Measurements from ENCODE around the gene DCAF11.
A peak's percentile ranks its signal among the peaks of the same experiment; 100 is the strongest.

Gene DCAF11

DNA sequence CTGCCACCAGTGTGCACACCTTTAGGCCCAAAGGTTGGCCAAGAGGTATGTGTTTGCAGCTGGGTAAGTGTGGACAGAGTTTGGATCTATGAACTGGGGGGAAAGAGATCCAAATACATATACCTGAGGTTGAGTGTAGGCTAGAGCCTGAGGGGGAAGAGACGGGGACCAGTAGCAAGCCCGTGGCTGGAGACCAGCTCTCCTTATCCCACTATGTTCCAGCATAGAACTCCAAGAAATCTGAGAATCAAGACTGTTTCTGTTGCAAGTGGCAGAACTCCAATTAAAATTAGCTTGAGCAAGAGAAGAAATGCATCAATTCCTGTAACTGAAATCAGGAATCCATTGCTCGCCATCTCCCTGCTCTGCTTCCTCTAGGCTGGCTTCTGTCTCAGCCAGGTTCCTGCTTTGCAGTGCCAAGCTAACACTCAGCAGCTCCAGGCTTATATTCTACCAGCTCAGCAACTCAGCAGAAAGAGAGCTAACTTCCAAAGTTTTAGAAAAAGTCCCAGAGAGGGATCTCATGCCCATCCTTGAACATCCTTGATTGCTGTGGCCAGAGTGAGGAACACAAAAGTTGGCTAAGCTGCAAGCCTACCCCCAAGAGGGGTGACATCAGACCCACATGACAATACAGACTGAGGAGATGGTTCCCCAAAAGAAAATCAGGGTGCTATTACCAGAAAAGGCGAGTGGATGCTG is 21.9 kb upstream of the DCAF11 start:
- TF ChIP-seq, protein P1, sequence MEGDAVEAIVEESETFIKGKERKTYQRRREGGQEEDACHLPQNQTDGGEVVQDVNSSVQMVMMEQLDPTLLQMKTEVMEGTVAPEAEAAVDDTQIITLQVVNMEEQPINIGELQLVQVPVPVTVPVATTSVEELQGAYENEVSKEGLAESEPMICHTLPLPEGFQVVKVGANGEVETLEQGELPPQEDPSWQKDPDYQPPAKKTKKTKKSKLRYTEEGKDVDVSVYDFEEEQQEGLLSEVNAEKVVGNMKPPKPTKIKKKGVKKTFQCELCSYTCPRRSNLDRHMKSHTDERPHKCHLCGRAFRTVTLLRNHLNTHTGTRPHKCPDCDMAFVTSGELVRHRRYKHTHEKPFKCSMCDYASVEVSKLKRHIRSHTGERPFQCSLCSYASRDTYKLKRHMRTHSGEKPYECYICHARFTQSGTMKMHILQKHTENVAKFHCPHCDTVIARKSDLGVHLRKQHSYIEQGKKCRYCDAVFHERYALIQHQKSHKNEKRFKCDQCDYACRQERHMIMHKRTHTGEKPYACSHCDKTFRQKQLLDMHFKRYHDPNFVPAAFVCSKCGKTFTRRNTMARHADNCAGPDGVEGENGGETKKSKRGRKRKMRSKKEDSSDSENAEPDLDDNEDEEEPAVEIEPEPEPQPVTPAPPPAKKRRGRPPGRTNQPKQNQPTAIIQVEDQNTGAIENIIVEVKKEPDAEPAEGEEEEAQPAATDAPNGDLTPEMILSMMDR (IDR thresholded peaks at IDR 0.05; ENCODE audit: insufficient read depth, low read depth, low read length, missing control alignments): no peak
- no peak overlapping the region for H3K4me3 ChIP-seq (ENCODE audit: low read depth, low read length)
- DNase-seq (ENCODE audit: low read depth): no peak

DNA sequence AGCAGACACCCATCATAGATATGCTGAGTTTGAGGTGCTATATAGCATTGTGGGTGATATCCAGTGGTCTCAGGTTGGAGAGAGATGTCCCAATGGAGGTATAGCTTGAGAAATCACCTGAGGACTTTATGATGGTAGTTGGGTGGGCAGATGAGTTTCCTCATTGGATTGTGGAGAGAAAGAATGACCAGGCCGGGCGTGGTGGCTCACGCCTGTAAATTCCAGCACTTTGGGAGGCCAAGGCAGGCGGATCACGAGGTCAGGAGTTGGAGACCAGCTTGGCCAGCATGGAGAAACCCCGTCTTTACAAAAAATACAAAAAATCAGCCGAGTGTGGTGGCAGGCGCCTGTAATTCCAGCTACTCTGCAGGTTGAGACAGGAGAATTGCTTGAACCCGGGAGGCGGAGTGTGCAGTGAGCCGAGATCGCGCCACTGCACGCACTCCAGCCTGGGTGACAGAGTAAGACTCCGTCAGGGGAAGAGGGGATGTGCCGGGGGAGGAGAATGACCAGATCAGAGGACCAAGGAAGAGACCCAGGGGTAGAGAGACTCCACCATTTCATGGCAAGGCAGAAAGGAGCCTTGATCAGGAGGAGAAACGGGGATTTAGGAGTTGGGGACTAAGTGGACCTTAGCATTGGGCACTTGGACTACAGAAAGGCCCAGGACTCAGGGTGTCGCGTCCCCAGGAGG is 21.2 kb upstream of the DCAF11 start:
- H3K4me3 ChIP-seq (ENCODE audit: low read depth, low read length): peak overlapping the region; percentile 75
- DNase-seq (ENCODE audit: low read depth): no peak
- TF ChIP-seq, protein P1 (IDR thresholded peaks at IDR 0.05; ENCODE audit: insufficient read depth, low read depth, low read length, missing control alignments): no peak

DNA sequence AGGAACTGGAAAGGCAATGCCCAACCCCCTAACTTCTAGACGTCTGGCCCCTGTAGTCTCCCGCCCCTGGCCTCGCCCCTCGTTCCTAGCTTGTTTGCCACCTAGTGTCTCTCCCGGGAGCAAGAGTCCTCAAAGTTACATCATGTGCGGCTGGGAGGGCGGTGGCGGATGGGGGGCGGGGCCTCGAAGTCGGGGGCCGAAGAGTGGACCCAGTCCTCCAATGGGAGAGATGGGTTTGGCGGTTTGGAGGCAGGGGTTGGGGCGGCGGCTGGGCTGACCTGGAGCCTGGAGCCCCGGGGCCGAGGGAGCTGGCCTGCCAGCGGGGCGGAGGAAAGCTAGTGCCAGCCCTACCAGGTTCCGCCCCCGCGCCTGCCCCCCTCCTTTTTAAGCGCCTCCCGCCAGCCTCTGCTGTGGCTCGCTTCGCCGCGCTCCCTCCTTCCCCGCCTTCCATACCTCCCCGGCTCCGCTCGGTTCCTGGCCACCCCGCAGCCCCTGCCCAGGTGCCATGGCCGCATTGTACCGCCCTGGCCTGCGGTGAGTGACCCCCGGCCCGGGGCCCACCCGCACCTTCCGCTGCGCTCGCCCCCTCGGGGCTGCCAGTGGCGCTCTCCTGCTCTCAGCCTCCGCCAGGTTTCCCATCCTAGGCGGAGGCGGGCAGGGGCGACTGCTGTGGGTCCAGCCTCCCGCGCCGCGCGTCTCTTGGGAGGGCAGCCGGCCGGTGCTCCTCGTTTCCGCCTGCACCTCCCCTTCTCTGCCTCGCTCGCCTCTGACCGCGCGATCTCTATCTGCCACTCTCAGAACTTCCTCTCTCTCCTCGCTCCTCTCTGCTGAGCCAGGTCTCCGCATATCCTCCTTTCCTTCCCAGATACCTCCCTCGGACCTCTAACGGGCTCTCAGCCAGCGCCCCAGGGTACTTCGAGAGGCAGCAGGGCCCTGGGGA is 20.4 kb upstream of the DCAF11 start, which contains the start of gene PCK2:
Gene PCK2 (plus strand): TSS at position 411 of the 940 bp plus-strand sequence. CDS start 95 bp downstream, at position 506.
- H3K4me3 ChIP-seq (ENCODE audit: low read depth, low read length): peak within 1 kb of the TSS; percentile 75
- TF ChIP-seq, protein P1 (IDR thresholded peaks at IDR 0.05; ENCODE audit: insufficient read depth, low read depth, low read length, missing control alignments): no peak
- DNase-seq (ENCODE audit: low read depth): peak; percentile 94

DNA sequence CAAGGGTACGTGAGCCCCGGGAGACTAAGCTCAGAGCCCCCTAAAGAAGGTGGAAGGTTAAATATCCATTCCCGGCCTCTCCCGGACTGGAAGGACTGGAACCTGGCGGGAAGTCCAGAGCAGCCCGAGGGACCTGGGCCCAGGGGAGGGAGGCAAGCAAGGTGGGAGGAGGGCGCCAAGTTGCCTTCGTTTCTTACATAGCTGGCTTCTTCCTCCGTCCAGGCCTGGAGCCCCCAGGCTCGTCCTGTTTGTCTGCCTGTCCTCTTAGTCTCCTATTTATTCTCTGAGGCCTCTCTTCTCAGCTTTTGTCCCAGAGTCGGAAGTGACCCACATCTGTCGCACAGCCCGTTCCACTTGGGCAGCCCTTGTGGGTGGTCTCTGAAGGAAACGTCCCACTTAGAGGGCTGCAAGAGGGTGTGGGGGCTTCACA is 19.7 kb upstream of the DCAF11 start:
- TF ChIP-seq, protein P1 (IDR thresholded peaks at IDR 0.05; ENCODE audit: insufficient read depth, low read depth, low read length, missing control alignments): no peak
- DNase-seq (ENCODE audit: low read depth): no peak
- peak overlapping the region; percentile 75 for H3K4me3 ChIP-seq (ENCODE audit: low read depth, low read length)

DNA sequence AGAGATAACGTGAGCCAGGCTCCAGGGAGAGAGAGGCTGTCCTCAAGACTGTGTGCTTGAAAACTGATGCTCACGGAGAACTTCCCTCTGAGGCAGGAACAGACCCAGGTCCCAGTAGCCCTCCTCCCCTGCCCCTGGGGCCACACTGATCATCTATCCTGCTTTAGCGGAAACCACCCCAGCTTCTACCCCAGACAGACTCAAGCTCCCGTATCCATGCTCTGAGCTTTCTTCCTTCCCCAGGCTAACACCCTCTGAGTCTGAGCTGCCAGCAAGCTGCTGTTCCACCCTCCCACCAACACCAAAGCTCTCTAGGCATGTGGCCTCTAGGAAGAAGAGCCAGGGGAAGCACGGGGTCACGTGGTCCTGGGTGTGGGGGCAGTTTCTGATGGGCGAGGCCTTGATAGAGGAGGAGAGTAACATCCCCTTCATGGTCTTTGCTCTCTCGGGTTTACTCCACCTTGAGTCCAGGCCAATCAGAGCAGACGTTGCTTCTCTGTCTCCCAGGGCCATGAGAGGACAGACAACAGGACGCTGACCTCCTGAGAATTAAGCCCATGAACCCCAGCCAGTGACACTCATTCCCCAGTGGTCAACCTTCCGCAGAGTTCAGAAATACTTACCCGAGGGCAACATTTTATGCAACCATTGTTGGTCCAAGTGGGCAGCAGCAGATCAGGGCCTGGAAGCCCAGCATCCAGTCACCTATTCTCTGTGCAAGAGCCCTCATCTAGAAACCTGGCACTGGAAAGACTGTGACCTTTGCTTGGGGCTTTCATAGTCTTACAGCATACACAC is 19.1 kb upstream of the DCAF11 start:
- TF ChIP-seq, protein P1 (IDR thresholded peaks at IDR 0.05; ENCODE audit: insufficient read depth, low read depth, low read length, missing control alignments): no peak
- peak overlapping the region; percentile 75 for H3K4me3 ChIP-seq (ENCODE audit: low read depth, low read length)
- DNase-seq (ENCODE audit: low read depth): peak; percentile 96
